ENCODE data around the gene CCNO.

- TF ChIP-seq CTCF (conservative IDR thresholded peaks at IDR 0.05; ENCODE audit: low read length), result no peak
- TF ChIP-seq EZH2phosphoT487 (IDR thresholded peaks at IDR 0.05; ENCODE audit: borderline replicate concordance), result no peak
These were observed 45.4 kb upstream of the CCNO start for GRCh38 chr5:55278778-55279177.

All from Loucy (cell line).